ENCODE measurements around the gene ASIC1. TPM values are rescaled to one million over a fixed set of nuclear protein-coding genes. Genes with fewer than 3 reads are reported as not detected.

The ASIC1 gene
- total RNA-seq, 4 donors from 2014 or later: 0.75 to 3.0 (median 0.81) TPM

DNA sequence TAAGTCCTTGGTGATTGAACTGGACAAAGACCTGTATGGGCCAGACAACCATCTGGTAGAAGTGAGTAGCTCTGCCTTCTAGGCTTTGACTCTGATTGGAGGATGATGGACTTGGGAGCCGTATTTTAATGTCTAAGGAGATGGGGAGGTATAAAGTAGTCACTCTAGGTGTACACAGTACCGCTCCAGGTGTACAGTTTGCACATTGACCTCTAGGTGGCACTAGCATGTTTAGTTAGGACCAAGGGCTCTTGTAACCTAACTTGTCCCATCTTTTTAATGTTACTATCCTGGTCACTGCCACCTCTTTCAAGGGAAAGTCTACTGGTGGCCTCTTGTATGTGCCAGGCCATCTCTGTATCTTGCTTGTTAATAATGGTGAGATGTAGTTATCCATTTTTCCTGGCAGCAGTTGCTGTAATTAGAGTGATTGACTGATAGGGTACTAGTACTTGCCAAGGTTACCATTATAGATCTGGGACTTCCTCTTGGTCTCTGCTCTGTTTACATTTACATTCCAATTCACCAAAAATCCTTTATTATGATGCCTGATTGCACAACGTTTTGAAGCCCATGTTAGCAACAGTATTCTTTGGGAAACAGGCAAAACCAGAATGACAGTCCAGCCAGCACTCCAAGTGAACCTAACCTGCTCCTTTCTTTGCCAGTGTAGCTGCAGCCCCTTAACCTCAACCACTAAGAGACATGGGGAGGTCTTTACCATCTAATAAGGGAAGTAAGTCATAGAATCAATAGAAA is 31.4 kb downstream of the ASIC1 start:
- 17 to 18% methylated on average over 2 to 3 of the region's 3 CpGs for WGBS, 2 donors (ENCODE audit: low coverage in 1 of 2)
- in situ Hi-C loops (cut with MboI; ENCODE audit: low pct_ligation_motif_present in 1 of 4, low pct_unique_long_range_greater_than_20kb in 1 of 4, low sequenced_read_pairs in 3 of 4) (loop anchor here in 3 of 4 donors (25.0 kb wide), 2 partner anchors 99 to 224 kb away; no protein-coding TSS in a partner anchor), intact Hi-C loops (cut with DNase I; ENCODE audit: low total_unique reads) (loop anchor here (10.0 kb wide), 1 partner anchor 1274 kb away; the partner anchor contains the start of gene CACNB3)
- H3K36me3 ChIP-seq: peaks cover 0 to 43% (median 19%) of the 10 kb centered on the region in 4 donors
- H3K4me1 ChIP-seq: peaks cover 0 to 17% (median 10%) of the 10 kb centered on the region in 4 donors
- DNase-seq: peak; percentile 70
- H3K9me3 ChIP-seq: no peaks in the 10 kb centered on the region
- no peak overlapping the region for H3K4me3 ChIP-seq
- H3K27me3 ChIP-seq: no peaks in the 10 kb centered on the region
- TF ChIP-seq, protein P1, sequence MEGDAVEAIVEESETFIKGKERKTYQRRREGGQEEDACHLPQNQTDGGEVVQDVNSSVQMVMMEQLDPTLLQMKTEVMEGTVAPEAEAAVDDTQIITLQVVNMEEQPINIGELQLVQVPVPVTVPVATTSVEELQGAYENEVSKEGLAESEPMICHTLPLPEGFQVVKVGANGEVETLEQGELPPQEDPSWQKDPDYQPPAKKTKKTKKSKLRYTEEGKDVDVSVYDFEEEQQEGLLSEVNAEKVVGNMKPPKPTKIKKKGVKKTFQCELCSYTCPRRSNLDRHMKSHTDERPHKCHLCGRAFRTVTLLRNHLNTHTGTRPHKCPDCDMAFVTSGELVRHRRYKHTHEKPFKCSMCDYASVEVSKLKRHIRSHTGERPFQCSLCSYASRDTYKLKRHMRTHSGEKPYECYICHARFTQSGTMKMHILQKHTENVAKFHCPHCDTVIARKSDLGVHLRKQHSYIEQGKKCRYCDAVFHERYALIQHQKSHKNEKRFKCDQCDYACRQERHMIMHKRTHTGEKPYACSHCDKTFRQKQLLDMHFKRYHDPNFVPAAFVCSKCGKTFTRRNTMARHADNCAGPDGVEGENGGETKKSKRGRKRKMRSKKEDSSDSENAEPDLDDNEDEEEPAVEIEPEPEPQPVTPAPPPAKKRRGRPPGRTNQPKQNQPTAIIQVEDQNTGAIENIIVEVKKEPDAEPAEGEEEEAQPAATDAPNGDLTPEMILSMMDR (IDR thresholded peaks at IDR 0.05): peak; percentile 70 to 82 (median 78)
- TF ChIP-seq EP300 (IDR thresholded peaks at IDR 0.05; ENCODE audit: low read depth): no peak
- H3K27ac ChIP-seq: no peak overlapping the region

DNA sequence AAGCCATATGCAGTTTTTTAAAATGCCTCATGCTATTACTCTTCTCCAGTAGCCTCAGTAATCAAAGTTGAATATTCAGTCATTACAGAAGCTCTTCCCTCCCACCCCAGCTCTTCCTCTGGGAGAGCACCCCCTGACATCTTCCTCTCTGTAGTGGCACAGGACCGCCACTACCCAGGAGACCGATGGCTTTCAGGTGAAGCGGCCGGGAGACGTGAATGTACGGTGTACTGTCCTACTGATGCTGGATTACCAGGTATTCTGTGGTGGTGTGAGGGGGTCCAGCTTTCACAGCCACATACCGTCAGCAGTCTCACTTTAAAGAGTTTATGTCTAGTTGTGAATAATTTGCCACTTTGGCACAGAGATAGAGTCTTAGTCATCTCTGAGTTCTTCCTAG is 32.3 kb downstream of the ASIC1 start:
- Histone ChIP-seq H3K27me3 (no peaks in the 10 kb centered on the region), H3K36me3 (peaks cover 0 to 53% (median 24%) of the 10 kb centered on the region in 4 donors), H3K4me1 (peaks cover 0 to 13% (median 5%) of the 10 kb centered on the region in 4 donors), H3K27ac (no peak overlapping the region), H3K9me3 (no peaks in the 10 kb centered on the region), H3K4me3 (no peak overlapping the region)
- TF ChIP-seq POLR2AphosphoS5 (IDR thresholded peaks at IDR 0.05): no peak
- TF ChIP-seq EP300 (IDR thresholded peaks at IDR 0.05; ENCODE audit: low read depth): no peak
- TF ChIP-seq, protein P1 (IDR thresholded peaks at IDR 0.05): no peak
- TF ChIP-seq POLR2A (IDR thresholded peaks at IDR 0.05): no peak
- no peak for DNase-seq
- intact Hi-C loops (cut with DNase I; ENCODE audit: low total_unique reads) (loop anchor here (10.0 kb wide), 1 partner anchor 1275 kb away; the partner anchor contains the start of gene CACNB3), in situ Hi-C loops (cut with MboI; ENCODE audit: low pct_ligation_motif_present in 1 of 4, low pct_unique_long_range_greater_than_20kb in 1 of 4, low sequenced_read_pairs in 3 of 4) (loop anchor here in 3 of 4 donors (10.0 to 25.0 kb wide), 3 partner anchors 85 to 223 kb away; no protein-coding TSS in a partner anchor)
- WGBS, 2 donors (ENCODE audit: low coverage in 1 of 2): 96% methylated on average over 7 of the region's 7 CpGs; no CpG with 5 or more reads in 1 of the 2 donors

DNA sequence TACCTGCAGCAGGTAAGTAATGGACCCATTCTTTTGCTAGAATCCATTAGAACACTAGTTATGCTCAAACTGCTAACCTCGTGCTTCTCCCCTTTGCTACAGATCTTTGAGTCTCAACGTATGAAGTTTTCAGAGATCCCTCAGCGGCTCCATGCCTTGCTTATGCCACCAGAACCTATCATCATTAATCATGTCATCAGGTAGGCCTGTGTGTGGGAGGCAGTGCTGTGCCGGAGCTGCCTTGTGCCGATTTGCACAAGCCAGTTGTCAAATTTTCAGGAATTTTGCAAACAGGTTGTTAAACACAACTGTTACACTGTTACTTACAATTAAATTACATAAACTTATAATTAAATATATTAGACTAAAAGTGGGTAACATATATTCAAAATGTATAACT is 33.0 kb downstream of the ASIC1 start:
- 96 to 100% methylated on average over 3 to 5 of the region's 5 CpGs for WGBS, 2 donors (ENCODE audit: low coverage in 1 of 2)
- H3K27me3 ChIP-seq: no peaks in the 10 kb centered on the region
- H3K4me3 ChIP-seq: no peak overlapping the region
- intact Hi-C loops (cut with DNase I; ENCODE audit: low total_unique reads): no loop called here
- peaks cover 0 to 13% (median 5%) of the 10 kb centered on the region in 4 donors for H3K4me1 ChIP-seq
- H3K9me3 ChIP-seq: no peaks in the 10 kb centered on the region
- H3K36me3 ChIP-seq: peaks cover 0 to 59% (median 28%) of the 10 kb centered on the region in 4 donors
- no peak overlapping the region for H3K27ac ChIP-seq
- in situ Hi-C loops (cut with MboI; ENCODE audit: low pct_ligation_motif_present in 1 of 4, low pct_unique_long_range_greater_than_20kb in 1 of 4, low sequenced_read_pairs in 3 of 4): loop anchor here in 3 of 4 donors (10.0 to 25.0 kb wide), 3 partner anchors 84 to 222 kb away; no protein-coding TSS in a partner anchor
- no peak for DNase-seq
- TF ChIP-seq POLR2A (IDR thresholded peaks at IDR 0.05) (no peak), EP300 (IDR thresholded peaks at IDR 0.05; ENCODE audit: low read depth) (no peak), POLR2AphosphoS5 (IDR thresholded peaks at IDR 0.05) (no peak)
- TF ChIP-seq, protein P1 (IDR thresholded peaks at IDR 0.05): no peak

DNA sequence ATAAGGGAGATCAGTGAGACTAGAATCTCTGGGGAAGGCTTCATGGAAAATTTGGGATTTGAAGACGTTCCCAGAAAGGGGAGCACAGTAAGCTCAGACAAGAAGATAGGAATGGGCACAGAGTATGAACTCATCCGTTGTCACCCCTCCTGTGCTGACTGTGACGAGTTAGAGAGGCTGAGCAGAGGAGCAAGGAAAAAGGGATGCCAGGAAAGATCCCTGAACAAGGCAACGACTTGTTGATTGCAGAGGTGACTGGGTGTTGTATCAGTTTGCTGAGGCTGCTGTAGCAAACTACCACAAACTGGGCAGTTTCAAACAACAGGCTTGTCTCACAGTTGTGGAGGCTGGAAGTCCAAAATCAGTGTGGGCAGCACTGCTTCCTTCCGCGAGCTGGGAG is 40.6 kb downstream of the ASIC1 start:
- Histone ChIP-seq H3K27me3 (no peaks in the 10 kb centered on the region), H3K36me3 (peaks cover 0 to 58% (median 31%) of the 10 kb centered on the region in 4 donors), H3K4me3 (no peak overlapping the region), H3K4me1 (no peaks in the 10 kb centered on the region), H3K9me3 (no peaks in the 10 kb centered on the region), H3K27ac (no peak overlapping the region)
- DNase-seq: no peak
- TF ChIP-seq POLR2A (IDR thresholded peaks at IDR 0.05): no peak
- no peak for TF ChIP-seq EP300 (IDR thresholded peaks at IDR 0.05; ENCODE audit: low read depth)
- TF ChIP-seq POLR2AphosphoS5 (IDR thresholded peaks at IDR 0.05): no peak
- TF ChIP-seq, protein P1 (IDR thresholded peaks at IDR 0.05): no peak
- intact Hi-C loops (cut with DNase I; ENCODE audit: low total_unique reads) (no loop called here), in situ Hi-C loops (cut with MboI; ENCODE audit: low pct_ligation_motif_present in 1 of 4, low pct_unique_long_range_greater_than_20kb in 1 of 4, low sequenced_read_pairs in 3 of 4) (loop anchor here in 3 of 4 donors (10.0 to 25.0 kb wide), 3 partner anchors 77 to 214 kb away; no protein-coding TSS in a partner anchor)
- 81 to 88% methylated on average over 4 to 6 of the region's 6 CpGs for WGBS, 2 donors (ENCODE audit: low coverage in 1 of 2)
